HG02852 (cell line): Measurements from ENCODE around the gene GRIN2A.

ENCODE experiments used
- ATAC-seq: cut with Tn5 transposase; IDR thresholded peaks from one replicate; pipeline ENCODE4 v1.9.1; 2021; ENCODE audit warnings: mild to moderate bottlenecking, moderate library complexity; ENCODE audit not compliant: unreplicated experiment

Gene GRIN2A

GRCh38 chr16:10090816-10091215 lies 91.4 kb downstream of the GRIN2A start:
- no peak for ATAC-seq

- no peak for ATAC-seq
Observed at GRCh38 chr16:10088380-10088793, 93.8 kb downstream of the GRIN2A start.

DNA sequence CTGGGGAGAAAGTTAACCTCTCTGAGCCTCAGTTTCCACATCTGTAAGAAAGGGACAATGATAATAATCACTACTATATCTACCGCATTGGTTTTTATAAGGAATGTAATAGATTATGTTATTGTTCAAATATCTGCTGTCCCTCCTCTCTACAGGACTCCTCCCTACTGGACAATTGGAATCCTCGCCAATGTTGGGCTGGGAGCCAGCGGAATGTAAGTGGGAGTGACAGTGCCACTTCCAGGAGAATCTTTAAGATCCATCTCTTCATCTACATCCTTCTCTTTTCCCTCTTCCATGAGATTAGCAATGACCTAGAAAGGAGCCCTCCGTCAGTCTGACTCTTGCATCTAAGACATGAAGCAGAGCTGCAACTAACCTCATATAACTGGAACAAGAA lies 95.1 kb downstream of the GRIN2A start:
- no peak for ATAC-seq

GRCh38 chr16:10086620-10087019 lies 95.6 kb downstream of the GRIN2A start:
- no peak for ATAC-seq

DNA sequence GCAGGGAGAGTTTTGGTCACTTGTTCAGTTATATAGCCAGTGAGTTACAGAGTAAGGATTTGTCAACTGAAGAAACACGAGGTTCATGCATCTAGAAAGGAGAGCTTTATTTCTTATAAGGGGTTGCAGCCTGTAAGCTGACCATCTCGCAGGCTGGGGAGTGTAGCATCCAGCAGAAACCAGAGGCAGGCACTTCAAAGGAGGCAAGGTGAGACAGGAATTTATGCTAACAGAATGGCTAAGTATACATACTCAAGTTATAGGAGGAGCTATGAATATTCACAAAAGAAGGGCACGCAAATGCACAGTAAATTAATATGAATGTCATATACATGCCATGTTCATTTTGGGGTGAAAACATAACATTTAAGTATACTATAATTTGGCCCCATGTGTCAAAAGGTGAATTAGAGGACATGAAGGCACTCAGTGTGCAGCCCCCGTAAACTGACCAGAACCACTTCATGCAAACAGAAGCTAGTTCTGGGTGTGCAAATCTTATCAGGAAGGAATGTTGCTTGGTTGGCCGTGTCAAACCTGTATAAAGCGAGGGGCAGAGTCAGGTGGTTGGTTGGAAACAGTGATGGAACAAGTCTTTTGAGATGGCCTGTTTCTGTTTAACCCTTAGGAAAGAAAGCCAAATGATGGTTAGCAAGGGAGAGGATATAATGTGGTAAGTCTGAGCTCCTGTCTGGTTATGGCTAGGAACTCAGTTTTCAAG lies 97.0 kb downstream of the GRIN2A start:
- ATAC-seq: no peak

- ATAC-seq: no peak
Observed at GRCh38 chr16:10083301-10083700, 98.9 kb downstream of the GRIN2A start.

DNA sequence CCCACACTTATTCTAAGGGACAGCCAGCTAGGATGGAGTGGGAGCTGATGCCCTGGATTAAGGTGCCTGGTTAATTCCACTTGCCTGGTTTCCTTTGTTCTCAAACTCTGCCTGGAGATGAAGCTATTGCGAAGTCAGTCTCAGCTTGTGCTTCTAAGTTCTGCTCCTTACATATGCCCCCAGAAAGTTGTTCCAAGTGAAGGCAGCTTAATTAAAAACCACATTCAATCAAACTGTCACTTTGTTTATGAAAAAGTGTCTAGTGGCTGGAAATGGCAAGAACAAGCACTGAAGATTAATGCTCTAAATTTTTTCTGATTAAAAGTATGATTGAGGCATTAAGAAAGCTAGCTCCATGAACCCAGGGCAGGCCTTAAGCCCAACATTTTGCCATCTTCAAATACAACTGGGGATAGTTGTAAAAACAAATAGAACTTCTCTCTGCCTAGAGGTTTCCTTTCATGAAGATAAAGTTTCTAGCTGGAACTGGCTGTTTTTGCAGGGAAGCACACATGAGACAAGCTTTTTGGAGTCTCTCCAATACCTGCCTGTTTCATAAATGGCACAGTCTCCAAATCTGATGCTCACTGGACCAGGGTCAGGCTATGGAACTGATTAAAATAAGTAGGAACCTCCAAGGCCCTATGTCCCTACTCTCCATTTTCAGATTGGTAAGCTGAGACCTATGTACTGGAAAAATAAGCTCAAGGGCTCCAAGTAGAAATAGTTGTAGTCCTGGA lies 100.9 kb downstream of the GRIN2A start:
- no peak for ATAC-seq

- no peak for ATAC-seq
Observed at GRCh38 chr16:10080051-10080772, 102.0 kb downstream of the GRIN2A start.

DNA sequence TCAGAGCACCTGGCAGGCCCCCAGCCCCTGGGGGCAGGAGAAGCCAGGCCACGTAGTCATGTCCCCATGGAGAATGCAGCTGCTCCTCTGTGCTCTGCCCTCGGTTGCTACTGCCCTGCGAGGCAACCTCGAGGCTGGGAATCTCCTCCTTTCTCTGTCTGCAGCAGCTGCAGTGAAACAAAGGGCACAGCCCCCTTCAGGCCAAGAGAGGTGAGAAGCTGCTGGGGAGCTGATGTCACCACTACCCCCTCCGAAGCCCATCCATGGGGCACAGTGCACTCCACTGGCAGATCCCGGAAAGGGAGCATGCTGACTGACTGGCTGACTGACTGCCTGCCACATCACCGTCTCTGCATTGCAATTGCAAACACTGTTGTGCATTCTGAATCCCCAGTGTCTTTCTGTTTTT lies 103.7 kb downstream of the GRIN2A start:
- no peak for ATAC-seq

DNA sequence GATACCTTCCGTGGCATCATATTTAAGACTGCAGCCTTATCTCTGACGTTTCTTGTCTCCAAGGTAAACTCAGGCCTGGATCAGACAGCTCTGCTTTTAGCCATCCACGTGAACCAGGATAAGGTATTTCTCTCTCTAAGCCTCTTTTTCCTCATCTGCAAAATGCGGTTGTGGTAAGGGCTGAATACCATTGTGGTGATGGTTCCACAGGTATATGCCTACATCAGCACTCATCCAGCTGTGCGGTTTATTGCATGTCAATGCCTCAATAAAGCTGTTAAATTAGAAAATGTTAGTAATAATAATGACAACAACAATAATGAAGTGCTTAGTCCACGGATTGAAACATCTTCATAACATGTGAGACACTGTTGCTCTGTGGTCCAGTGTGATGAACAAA lies 104.4 kb downstream of the GRIN2A start:
- ATAC-seq: no peak

- no peak for ATAC-seq
Observed at GRCh38 chr16:10076037-10076436, 106.2 kb downstream of the GRIN2A start.

DNA sequence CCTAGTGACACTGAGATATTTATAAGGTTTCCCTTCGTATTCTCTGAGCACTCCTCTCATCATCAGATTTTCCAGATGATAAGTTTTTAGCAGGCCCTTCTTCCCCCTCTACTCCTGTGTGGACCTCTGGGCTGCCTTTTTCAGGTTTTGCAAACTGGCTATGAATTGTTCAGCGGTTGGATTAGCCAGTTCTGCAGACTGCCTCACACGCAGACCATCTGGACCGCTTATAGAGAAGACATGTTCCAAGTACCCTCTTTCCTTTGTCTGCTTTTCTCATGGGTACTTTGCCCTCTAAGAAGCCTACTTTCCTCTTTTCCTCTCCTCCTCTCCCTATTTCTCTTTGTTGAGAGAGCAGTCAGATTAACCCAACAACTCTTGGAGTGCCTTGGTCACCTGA lies 111.6 kb downstream of the GRIN2A start:
- ATAC-seq: no peak

DNA sequence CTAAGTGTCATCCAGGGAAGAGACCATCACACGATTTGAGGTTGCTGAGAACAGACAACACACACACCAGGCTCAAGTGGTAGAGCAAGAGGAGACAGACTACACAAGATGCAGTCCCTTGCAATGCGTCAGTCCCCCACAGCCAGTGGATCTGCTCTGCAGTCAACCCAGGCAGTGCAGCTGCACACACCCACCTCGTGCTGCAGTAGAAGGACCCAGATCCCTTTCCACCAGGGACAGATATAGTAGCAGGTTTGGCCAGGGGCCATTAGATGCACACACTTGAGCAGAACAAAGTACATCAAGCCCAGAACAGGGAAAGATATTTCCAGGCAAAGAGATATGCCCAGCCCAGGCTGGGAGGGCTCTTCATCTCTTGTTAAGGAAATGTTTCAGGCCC lies 112.9 kb downstream of the GRIN2A start:
- no peak for ATAC-seq

DNA sequence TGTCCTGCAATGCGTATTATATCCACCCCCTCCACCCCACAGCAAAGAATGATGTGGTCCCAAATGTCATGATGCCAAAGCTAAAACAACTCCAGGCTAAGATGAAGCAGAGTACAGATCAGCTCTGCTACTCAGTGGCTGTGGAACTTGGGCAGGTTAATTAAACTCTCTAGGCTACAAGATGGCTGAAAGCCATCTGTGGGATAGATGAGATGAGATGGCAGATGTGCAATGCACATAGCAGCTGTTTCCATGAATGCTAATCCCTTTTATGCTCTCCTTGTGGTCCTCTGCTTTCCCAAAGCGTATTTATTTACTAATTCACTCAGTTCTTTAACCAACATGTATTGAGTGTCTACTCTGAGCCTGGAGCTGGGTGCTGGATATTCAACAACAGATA lies 114.4 kb downstream of the GRIN2A start:
- no peak for ATAC-seq

DNA sequence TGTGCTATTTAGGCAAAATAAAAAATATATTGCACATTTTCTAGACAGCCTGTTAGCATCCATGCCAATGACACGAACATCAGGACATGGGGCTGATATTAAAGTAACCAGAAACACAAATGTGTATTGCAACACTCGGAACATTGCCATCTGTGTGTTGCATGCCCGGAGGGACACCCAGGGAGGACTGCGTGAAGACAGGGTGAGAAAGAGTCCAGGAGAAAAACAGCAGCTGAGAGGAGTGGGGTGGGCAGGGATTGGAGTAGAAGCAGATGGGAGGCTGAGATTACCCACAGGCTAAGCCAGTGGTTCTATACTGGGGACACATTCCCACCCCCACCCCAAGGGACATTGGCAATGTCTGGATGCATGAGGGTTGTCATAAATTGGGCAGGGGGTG lies 114.8 kb downstream of the GRIN2A start:
- no peak for ATAC-seq

- no peak for ATAC-seq
Observed at GRCh38 chr16:10065019-10065418, 117.2 kb downstream of the GRIN2A start.

DNA sequence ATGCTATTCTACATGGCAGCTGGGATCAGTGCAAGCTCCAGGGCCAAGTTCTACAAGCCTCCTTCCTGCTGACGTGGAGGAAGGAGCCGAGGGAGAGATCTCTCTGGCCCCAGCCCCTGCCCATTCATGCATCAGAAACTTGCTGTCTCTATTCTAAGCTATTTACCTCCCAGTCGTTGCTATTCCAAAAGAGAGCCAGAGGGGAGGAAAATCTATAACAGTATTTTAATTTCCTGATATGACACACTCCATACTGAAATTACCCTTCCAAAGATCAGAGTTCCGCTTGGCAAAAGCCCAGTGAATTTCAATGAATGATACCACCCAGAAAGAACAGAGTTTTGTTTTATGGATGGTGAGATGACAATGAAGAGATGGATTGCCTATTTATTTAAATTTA lies 133.4 kb downstream of the GRIN2A start:
- no peak for ATAC-seq

DNA sequence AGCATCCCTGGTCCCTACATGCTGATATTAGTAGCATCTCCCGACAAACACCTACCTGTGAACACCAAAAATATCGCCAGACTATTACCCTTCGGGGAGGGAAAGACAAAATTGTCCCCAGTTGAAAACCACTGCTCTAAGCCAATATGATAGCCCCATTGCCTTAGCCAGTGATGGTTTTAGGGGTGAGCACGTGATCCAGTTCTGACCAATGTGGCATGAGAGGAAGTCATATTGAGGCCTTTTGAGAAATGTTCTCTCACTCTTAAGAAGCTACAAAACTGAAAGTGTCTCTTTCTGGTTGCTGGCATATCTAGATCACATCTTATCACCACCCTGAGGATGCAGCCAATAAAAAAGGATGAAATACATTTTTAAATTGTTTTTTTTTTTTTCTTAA lies 136.3 kb downstream of the GRIN2A start:
- ATAC-seq: no peak

DNA sequence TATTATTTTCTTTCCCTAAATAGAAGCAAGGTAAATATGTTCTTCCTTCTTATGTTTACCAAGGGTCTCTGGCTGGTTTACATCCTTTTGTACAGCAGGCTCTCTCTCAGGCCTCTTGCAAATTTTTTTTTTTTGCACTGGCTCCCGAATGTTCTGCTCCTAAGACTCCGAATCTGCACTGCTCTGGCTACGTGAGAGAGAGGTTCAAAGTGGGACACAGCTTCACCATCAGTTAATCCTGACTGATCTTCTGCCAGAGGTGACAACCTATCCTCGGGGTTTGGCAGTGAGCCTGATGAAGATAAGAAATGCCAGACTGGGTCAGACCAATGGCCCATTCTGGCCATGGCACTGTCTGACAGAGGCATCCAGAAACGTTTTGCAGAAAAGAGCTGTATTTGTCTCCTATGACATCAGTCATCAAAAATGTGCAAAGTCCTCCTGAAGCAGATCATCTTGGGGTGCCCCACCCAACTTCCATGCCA lies 136.9 kb downstream of the GRIN2A start:
- ATAC-seq: no peak

DNA sequence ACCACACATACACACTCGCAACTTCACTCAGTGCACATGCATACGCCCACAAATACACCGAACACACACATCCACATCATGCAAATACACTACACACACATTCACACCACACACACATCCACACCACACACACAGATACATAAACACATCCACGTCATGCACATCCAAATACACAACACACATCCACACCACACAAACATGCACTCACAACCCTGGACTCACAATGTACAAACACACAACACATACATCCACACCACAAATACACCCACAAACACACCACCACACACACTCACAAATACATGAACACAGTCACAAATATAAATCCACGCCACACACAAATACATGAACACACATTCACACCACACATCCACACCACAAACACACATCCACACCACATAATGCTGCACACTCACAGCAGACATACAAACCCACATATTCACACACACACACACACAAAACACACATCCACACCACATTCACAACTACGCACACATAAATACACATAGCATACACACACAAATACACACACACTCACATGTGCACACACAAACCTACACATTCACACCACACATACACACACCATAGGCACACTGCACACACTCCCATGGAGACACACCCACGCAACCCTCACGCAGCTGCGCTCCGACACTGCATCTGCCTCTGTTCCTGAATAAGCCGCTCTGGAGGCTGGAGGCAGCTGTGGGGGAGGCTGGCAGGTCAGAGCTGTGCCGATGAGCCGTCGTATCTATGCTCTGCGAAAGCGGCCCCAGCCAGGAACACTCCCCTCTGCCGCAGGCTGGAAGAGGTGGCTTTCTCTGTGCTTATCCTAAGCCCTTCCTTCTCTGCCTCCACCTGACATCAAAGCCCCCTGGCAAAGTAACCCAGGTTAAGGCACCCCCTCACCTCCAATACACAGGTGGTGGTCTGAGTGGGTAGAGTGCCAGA lies 141.8 kb downstream of the GRIN2A start:
- no peak for ATAC-seq
